Cerebellar nuclear complex (tissue), 1 donor: Measurements from ENCODE around the gene HTR5A.
A peak's percentile ranks its signal among the peaks of the same experiment; 100 is the strongest.
"Not testable (repeated sequence)": the region's sequence is repeated elsewhere in the genome, so short reads cannot be mapped to it uniquely, and the experiment has no call there.

Source experiments
- DNase-seq, 2 experiments: peaks; one replicate each; lab custom pipeline; 2025; lab: John Stamatoyannopoulos, UW

HTR5A gene

DNA sequence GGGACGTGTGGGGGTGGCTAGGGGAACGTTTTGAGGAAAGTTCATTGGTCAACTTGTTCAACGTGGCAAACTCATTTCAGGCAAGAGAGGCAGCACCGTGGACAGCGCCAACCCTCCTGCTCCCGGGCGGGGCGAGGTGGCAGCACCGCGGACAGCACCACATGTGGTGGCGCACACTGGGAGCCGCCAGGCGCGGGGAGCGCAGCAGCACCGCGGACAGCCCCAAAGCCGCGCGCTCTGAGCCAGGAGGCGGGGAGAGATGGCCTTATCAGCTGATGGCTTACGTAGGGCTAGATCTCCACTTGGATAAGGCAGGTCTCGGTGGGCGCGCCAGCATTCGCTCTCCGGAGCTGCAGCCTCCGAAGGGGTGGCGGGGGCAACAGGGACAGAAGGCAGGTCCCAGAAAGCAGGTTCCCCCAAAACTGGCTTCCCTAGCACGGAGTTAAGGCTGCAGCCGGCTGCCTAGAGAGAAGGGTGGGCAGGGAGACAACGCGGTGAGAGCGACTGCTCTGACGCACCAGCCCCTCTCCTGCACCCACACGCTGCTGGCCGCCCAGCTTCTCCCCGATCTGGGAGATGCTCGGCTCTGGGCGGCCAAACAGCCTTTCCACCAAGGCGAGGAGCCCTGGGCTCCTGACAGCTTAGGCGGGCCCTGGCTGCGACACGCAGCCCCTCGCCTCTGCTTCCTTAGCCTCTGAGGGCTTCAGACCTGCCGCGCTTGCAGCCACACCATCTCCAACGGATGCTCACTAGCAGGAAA lies at the start of gene HTR5A:
TSS of gene HTR5A (plus strand) at position 333 of the 760 bp plus-strand sequence. CDS start 576 bp downstream, outside the sequence.
- peak; percentile 13 to 33 for DNase-seq

DNA sequence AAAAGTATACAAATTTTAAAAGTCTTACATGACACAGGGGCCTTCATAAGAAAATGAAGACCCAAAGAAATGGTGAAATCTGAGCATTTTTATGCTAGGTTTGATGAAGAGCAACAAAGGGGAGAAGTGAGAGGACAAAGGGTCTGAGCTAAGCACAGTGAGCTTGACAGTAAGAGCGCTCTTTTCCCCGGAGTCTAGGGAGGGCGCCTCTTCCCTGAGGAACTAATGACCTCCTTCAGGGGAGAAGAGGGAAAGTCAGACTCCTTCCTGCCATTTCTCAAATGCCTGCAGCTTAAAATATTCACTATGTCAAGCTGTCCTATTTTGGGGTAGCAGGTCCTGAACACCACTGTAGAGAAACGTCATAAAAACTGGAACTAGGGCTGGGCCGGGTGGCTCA lies 49.1 kb upstream of the HTR5A start:
- DNase-seq, result no peak

DNA sequence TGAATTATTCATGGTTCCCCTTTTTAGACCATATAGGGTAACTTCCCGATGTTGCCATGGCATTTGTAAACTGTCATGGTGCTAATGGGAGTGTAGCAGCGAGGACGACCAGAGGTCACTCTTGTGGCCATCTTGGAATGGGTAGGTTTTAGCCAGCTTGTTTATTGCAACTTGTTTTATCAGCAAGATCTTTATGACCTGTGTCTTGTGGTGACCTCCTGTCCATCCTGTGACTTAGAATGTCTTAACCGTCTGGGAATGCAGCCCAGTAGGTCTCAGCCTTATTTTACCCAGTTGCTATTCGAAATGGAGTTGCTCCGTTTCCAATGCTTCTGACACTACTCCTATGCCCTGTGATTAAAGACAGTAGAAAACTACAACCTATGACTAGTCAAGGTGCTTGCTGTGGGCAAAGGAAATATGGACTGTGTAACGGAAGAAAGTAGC lies 48.4 kb upstream of the HTR5A start:
- DNase-seq, result no peak

DNA sequence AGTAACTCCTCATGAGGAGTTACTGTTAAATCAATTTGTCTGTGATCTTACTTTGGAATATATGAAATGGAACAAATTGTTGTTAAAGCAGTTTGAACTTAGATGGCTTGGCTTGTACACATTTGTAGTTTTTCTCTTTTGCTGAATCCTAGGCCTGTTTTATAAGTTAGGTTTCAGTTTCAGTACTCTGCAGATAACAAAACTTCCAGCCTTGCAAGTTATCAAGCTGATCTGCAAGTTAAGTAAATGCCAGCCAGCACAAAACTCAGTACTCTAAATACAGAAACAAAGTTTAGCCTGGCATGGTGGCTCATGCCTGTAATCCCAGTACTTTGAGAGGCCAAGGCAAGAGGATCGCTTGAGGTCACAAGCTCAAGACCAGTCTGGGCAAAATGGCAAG lies 42.2 kb upstream of the HTR5A start:
- no peak for DNase-seq

DNA sequence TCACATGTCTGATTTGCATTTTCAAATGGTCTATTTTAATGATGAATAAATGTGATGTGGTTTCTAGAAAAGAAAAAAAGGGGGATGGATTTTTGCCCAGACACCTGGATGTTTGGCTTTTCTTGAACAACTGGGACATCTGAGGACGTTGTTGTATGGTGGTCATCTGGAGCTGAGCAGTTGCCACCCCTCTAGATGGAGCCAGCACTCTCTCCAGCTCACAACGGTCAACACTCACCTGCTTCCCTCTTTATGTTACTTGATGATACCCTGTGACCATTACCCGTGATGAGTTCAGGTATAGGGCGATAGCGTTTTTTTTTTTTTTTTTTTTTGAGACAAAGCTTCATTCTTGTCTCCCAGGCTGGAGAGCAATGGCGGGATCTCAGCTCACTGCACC lies 37.1 kb upstream of the HTR5A start:
- no peak for DNase-seq

DNA sequence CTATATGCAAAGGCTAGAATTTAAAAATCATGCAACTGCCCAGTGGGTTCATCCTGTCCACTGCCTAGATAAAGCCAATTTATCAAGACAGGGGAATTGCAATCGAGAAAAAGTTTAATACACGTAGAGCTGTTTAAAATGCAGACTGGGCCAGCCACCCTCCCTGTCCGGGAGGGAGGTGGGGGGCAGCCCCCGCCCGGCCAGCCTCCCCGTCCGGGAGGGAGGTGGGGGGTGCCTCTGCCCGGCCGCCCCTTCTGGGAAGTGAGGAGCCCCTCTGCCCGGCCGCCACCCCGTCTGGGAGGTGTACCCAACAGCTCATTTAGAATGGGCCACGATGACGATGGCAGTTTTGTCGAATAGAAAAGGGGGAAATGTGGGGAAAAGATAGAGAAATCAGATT lies 35.6 kb upstream of the HTR5A start:
- DNase-seq, result not testable (repeated sequence)

DNA sequence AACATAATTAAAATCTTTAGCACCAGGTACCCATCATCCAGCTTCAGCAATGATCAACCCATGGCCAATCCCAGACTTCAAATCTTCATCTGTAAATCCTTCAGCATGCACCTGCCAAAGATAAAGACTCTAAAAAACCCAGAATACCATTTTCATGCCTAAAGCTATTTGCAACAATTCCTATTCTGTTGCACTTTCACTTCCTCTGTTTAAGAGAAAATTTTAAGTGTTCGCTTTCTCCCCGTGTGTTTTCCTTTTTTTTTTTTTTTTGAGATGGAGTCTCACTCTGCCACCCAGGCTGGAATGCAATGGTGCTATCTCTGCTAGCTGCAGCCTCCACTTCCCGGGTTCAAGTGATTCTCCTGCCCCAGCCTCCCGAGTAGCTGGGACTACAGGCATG lies 31.8 kb upstream of the HTR5A start:
- no peak for DNase-seq

DNA sequence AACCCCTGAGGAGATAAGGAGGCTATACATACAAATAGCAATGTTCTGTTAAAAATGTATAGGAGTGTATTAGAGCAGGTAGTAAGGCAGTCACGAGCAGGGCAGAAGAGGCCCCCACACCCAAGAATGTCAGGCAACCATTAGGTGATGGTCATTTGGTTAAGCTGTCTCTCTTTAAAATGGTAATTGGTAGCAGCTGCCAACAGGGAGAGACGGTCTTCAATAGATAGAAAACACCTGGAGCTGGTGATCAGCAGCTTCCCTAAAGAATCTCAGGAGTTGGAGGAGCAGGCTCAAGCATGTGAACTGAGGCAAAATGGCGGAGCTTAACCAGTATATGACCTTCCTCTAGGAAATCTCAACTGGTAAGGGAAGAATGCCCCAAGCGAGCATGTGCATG lies 26.4 kb upstream of the HTR5A start:
- DNase-seq, result no peak

DNA sequence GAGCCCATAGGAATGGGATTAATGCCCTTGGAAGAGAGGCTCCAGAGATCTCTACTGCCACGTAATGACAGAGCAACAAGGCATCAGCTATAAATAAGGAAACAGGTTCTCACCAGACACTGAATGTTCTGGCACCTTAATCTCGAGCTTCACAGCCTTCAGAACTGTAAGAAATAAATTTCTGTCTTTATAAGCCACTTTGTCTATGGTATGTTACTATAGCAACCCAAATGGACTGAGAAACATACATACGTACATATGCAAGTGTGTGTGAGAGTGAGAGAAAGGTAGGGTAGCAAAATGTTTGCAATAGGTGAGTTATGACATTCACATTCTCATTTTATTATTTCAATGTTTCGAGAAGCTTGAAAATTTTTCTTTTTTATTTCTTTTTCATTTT lies 22.1 kb upstream of the HTR5A start:
- no peak for DNase-seq

DNA sequence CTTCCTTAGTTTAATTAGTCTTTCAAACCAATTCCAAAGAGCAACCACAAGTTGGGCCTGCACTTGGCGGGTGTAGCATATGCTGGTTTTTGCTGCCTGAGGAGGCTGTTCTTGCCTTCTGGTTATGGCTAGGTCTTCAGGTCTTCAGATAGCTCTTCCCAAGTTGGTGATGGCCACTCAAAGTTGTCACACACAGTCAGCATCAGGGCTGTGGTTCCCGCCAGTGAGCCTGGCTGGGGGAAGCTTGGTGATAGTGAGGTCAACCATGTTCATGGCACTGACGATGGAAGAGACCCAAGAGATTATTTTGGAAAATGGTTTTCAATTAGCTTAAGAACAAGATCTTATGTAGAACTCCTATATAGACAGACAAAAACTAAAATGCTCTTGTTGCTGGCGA lies 18.8 kb upstream of the HTR5A start:
- DNase-seq, result no peak

DNA sequence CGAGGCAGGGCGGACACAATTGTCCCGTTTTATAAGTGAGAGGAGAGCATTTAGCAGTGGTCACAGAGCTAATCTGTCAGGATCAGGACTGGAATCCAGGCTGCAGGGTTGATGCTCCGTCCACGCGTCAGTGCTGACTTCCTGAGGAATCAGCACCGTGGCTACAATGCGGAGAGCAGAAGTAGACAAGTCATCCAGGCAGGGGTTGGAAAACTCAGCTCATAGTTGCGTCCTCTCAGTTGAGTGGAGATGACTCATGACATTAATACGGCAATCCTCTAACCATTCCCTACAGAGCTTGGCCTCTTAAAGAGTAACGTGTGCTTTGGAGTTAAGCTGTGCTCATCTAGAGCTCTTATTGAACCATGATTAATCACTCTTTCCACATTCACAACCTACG lies 17.1 kb upstream of the HTR5A start:
- DNase-seq, result no peak

DNA sequence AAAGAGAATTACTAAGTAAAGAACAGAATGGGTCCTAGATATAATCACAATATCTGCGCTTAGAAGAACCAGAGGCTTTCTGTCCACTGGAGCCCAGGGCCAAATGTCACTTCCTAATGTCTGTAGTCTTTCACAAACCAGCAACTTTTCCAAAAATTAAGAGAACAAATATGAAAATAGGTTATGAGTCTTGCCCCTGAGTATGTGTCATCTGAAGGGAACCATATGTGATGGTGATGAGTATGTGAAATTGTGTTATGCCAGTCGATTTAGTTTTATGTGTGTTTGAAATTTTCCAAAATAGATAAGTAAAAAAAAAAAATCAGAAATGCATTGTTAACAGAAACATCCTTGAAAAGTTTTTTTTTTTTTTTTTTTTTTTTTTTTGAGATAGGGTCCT lies 15.4 kb upstream of the HTR5A start:
- no peak for DNase-seq

DNA sequence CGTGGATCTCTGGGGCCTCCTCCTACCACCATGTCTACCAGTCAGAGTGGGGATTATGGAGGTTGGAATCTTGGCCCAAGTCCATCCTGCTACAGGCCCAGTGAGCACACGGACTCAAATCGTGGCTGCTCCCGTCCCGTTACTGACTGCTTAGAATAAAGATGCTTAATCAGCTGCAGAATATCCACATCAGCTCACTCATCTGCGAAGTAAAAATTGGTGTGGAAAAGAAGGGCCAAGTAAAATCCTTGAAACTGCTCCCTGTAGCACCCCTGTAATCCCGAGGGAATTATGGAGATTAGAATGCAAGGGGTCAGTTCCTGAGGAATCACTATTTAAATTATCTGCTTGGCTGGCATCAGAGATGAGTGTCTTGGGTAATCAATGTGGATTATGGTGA lies 13.0 kb upstream of the HTR5A start:
- DNase-seq, result no peak

DNA sequence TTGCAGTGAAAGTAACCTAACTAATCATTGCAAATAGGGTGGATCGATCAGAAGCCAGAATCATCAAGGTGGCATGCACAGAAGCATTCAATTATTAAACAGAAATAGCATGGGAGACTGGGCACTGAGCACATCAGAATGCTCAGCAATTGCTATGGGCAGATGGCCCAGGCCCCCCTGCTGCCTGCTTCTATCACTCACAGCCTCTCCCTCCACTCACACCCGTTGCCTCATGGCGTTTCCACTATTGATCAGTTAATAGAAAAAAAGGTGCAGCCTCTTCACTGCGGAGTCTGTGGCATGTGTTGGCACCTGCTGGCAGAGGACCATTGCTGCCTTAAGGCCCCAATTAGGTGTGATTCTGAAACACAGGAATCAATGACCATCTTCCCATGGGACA lies 11.2 kb upstream of the HTR5A start:
- DNase-seq, result no peak

DNA sequence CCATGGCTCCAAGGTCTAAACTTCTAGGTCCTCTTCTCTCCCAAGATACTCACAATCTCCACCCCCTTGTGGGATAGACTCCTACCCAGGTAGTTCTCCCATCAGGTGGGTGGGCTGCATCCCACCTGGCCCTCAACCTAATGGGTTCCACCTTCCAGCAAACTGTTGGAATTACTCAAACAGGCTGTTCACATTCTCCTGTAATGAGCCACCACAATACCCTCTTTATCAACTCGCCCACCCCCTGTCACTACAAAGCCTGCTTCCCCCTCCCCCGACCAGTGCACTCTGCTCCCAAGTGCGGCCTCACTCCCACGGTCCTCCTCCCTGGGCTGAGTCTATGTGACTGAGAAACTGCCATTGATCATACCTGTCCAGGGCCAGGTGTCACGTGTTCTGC lies 10.4 kb upstream of the HTR5A start:
- no peak for DNase-seq

DNA sequence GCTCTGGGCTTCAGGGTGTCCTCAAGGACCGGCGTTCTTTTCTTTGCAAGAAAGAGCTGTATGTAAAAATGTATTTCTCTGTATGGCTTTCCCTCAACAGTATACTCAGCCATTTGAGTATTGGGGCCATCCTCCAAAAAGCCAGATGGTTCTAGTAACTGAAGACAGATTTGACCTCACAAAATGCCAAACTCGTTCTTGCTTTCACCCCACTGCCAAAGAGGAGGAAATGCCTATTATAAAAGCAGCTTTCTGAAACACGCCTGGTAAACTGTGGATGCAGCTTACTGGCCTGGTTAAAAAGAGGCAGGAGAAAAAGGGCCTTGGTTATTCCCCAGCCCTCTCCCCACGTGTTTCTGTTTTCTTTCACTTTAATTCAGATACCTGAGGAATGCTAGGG lies 7.7 kb upstream of the HTR5A start:
- peak; percentile 41 to 88 for DNase-seq

DNA sequence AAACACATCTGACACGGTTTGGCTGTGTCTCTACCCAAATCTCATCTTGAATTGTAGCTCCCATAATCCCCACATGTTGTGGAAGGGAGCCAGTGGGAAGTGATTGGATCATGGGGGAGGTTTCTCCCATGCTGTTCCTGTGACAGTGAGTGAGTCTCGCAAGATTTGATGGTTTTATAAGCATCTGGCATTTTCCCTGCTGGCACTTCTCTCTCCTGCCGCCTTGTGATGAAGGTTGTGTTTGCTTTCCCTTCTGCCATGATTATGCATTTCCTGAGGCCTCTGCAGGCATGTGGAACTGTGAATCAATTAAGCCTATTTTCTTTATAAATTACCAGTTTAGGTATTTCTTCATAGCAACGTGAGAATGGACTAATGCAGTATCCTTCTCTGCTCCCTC lies 5.9 kb upstream of the HTR5A start:
- no peak for DNase-seq

DNA sequence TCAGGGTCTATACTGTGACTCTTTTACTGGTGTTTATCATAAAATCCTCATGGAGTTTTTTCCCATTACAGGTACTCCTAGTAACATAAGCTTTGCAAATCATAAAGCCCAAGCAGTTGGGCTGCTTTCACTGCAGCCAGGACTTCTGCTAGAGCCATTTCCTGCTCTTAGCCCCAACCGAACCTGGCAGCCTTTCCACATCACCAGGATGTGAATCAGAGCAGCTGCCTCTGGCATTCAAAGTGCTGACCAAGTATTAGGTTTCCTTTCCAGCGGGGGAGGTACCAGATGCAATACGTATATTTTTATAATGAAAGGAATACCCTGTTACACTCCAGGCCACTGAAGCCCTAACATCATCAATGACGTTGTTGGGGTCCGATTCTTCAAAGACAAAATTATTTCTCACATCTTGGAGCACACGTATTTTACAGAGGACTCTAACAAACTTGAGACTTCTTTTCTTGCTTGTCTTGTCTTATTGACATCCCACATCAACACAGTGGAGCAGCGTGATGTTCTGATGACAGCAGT lies 3.6 kb upstream of the HTR5A start:
- no peak for DNase-seq

DNA sequence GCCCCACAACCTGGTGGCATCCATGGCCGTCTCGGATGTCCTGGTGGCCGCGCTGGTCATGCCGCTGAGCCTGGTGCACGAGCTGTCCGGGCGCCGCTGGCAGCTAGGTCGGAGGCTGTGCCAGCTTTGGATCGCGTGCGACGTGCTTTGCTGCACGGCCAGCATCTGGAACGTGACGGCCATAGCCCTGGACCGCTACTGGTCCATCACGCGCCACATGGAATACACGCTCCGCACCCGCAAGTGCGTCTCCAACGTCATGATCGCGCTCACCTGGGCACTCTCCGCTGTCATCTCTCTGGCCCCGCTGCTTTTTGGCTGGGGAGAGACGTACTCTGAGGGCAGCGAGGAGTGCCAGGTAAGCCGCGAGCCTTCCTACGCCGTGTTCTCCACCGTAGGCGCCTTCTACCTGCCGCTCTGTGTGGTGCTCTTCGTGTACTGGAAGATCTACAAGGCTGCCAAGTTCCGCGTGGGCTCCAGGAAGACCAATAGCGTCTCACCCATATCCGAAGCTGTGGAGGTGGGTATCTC lies 1.1 kb downstream of the HTR5A start:
- DNase-seq, result peak in 1 of 2 experiments; percentile 34

DNA sequence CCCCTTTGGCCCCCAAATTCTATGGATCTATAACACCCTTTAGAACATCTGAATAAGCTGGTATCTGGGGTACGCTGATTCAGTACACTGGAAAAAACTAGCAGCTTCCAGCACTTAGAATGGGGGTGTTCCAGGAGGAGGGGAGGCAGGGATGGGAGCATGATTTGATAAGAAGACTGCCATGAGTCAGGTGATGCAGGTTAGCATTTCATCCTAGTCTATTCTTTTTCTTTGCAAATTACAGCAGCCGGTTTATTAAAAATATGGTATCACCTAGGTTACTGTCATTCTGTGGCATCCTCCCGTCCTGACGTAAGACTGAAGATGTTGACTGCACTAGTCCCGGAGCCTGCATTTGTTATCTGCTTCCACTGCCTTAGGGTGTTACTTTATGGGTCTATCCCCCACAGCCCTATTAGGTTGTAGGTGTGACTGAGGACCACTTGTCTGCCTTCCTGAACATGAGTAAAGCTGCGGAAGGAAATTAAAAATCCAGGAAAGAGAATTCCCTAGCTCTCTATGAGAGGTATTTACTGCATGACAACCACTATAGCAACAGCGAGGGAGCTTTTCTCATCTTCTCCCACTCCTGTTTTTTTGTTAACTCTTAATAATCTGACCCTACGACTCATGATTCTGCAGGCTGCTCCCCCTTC lies 1.9 kb downstream of the HTR5A start:
- DNase-seq, result no peak

DNA sequence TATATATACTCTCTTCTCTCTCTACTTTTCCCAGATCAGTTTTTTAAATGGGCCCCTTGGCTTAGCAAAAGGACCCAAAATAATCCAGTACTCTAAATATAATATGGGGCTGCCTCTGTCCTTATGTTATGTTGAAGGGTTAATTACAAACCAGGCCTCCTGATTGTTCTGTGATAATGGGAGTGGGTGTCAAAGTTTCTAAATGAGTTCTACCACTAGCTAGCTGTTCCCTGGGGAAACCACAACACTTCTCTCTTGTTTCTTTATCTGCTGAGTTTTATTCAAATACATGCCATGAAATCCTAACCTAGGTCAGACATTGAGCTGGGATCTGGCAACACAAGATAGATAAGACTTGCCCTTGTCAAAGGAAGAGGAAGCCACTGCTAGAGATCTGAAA lies 3.8 kb downstream of the HTR5A start:
- DNase-seq, result no peak

DNA sequence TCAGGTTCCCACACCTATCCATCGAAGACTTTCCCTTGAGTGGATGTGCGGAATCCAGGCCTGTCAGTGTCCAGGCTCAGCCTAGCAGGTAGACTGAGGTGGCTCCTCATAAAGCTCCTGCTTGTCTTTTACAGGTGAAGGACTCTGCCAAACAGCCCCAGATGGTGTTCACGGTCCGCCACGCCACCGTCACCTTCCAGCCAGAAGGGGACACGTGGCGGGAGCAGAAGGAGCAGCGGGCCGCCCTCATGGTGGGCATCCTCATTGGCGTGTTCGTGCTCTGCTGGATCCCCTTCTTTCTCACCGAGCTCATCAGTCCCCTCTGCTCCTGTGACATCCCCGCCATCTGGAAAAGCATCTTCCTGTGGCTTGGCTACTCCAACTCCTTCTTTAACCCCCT lies 13.9 kb downstream of the HTR5A start:
- DNase-seq, result no peak

DNA sequence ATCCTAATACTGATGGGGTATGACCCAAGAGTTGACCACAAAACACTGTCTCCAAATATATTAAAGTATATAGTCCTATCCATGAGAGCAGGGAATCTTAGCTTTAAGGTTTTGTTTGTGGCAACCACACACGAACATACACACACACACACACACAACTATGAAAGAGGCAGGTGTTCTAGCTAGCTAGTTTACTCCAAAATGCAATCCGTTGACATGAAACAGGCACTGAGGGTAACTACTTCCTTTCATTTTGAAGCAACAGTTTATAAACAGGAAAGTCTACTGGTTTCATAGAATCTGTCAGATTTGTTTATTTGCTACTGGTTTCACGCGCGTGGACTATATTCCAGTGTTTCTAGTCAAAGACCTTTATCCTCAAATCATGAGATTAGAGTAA lies 14.8 kb downstream of the HTR5A start:
- no peak for DNase-seq
